Peyer's patch (tissue), 4 donors: ENCODE data around the gene GLT8D1. TPM values are rescaled to one million over a fixed set of nuclear protein-coding genes. Genes with fewer than 3 reads are reported as not detected.
A peak's percentile ranks its signal among the peaks of the same experiment; 100 is the strongest.
"Not testable (repeated sequence)": the region's sequence is repeated elsewhere in the genome, so short reads cannot be mapped to it uniquely, and the experiment has no call there.

Source experiments
- DNase-seq, 3 donors: peaks; one replicate each; pipeline ENCODE4 v3.0.0-alpha.2; 2017 to 2019
- H3K27ac ChIP-seq, 4 donors: fragments of 200-600 bp; sonication (generic); one replicate each; pipeline ENCODE4 v1.5.1; 2016 to 2019
- H3K27me3 ChIP-seq, 2 donors: fragments of 200-600 bp; sonication (generic); one replicate each; pipeline ENCODE4 v1.5.1; 2019
- H3K36me3 ChIP-seq, 3 donors: fragments of 200-600 bp; sonication (generic); one replicate each; pipeline ENCODE4 v1.5.1; 2016 to 2019
- H3K4me1 ChIP-seq, 4 donors: fragments of 200-600 bp; sonication (generic); one replicate each; pipeline ENCODE4 v1.5.1; 2016 to 2019
- H3K4me3 ChIP-seq, 4 donors: fragments of 200-600 bp; sonication (generic); 1 replicate in 3 of 4; 2 replicates in 1 of 4; pipeline ENCODE4 v1.5.1; 2016 to 2019; ENCODE audit warnings: mild to moderate bottlenecking in 1 of 4
- H3K9me3 ChIP-seq, 4 donors: fragments of 200-600 bp; sonication (generic); one replicate each; pipeline ENCODE4 v1.5.1; 2016 to 2019; ENCODE audit warnings: mild to moderate bottlenecking in 1 of 4
- POLR2A ChIP-seq, 2 donors: fragments of 450-650 bp; IDR thresholded peaks; one replicate each; pipeline ENCODE4 v1.5.1; 2017; ENCODE audit warnings: antibody characterized with exemption in 2 of 2, mild to moderate bottlenecking in 2 of 2, moderate library complexity in 2 of 2
- total RNA-seq, 4 donors: library from RNA; depleted of rRNA; stranded (reverse); fragments of >200 nt; gene quantifications; one replicate each; pipeline ENCODE4 v1.1.0, GENCODE V29; 2016
- TF ChIP-seq, protein P1 (sequence below), 6 experiments: fragments of 450-650 bp in 4 of 6; fragments of 200-600 bp in 2 of 6; sonication (generic) in 1 of 6; IDR thresholded peaks; one replicate each; pipeline ENCODE4 v1.5.1; 2017 to 2019; ENCODE audit warnings: antibody characterized with exemption in 6 of 6, mild to moderate bottlenecking in 3 of 6, moderate library complexity in 1 of 6

Gene GLT8D1
- total RNA-seq, 4 donors from 2014 or later: 25.6 to 31.2 (median 30.3) TPM

DNA sequence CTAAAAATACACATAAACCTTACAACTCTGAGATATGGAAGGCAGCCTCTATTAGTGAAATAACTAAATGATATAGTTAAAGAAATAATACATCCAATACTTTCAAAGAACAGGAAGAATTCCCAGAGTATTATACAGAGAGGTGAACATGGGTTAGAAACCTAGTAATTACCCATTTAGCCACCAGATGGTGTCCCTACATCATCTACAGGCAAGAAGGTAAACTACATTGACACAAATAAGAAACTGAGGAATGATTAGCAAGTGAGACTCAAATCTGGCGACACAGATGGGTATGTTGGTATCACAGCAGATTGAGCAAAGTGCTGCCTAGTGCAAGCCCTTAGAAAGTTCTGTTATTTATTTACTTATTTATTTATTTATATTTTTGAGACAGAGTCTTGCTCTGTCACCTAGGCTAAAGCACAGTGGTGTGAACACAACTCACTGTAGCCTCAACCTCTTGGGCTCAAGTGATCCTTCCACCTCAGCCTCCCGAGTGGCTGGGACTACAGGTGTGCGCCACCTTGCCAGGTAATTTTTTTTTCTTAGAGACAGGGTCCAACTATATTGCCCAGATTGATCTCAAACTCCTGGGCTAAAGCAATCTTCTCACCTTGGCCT lies 36.9 kb upstream of the GLT8D1 start:
- no peak overlapping the region for H3K27ac ChIP-seq
- peaks cover 0 to 76% (median 0%) of the 10 kb centered on the region in 3 donors for H3K36me3 ChIP-seq
- no peaks in the 10 kb centered on the region for H3K9me3 ChIP-seq
- no peaks in the 10 kb centered on the region for H3K4me1 ChIP-seq
- DNase-seq: no peak
- H3K4me3 ChIP-seq: no peak overlapping the region
- no peaks in the 10 kb centered on the region for H3K27me3 ChIP-seq
- TF ChIP-seq, protein P1, sequence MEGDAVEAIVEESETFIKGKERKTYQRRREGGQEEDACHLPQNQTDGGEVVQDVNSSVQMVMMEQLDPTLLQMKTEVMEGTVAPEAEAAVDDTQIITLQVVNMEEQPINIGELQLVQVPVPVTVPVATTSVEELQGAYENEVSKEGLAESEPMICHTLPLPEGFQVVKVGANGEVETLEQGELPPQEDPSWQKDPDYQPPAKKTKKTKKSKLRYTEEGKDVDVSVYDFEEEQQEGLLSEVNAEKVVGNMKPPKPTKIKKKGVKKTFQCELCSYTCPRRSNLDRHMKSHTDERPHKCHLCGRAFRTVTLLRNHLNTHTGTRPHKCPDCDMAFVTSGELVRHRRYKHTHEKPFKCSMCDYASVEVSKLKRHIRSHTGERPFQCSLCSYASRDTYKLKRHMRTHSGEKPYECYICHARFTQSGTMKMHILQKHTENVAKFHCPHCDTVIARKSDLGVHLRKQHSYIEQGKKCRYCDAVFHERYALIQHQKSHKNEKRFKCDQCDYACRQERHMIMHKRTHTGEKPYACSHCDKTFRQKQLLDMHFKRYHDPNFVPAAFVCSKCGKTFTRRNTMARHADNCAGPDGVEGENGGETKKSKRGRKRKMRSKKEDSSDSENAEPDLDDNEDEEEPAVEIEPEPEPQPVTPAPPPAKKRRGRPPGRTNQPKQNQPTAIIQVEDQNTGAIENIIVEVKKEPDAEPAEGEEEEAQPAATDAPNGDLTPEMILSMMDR (IDR thresholded peaks at IDR 0.05): peak in 5 of 6 experiments; percentile 21 to 76 (median 65)
- no peak for TF ChIP-seq POLR2A (IDR thresholded peaks at IDR 0.05)

DNA sequence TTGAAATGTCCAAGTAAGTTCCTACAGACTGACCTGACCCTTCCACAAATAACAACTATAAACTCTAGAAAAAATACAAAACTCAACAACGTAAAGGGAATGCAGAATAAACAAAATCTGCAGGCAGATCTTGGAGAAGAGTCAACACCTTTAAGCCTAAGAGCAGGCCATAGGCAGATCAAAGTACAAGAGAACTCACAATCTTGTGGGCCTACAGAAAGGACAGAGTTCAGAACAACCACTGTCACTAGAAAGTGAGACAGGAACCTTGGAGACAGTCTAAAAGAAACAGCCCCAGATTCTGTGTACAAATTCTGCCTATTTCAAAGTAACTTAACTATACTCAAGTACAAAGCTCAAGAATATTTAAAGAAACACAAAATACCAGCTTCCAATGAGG lies 34.1 kb upstream of the GLT8D1 start:
- H3K9me3 ChIP-seq: no peaks in the 10 kb centered on the region
- no peaks in the 10 kb centered on the region for H3K27me3 ChIP-seq
- H3K4me3 ChIP-seq: no peak overlapping the region
- no peaks in the 10 kb centered on the region for H3K4me1 ChIP-seq
- peaks cover 0 to 62% (median 0%) of the 10 kb centered on the region in 3 donors for H3K36me3 ChIP-seq
- peak overlapping the region in 1 of 4 donors; percentile 19 for H3K27ac ChIP-seq
- TF ChIP-seq, protein P1 (IDR thresholded peaks at IDR 0.05): no peak
- no peak for TF ChIP-seq POLR2A (IDR thresholded peaks at IDR 0.05)
- DNase-seq: no peak

DNA sequence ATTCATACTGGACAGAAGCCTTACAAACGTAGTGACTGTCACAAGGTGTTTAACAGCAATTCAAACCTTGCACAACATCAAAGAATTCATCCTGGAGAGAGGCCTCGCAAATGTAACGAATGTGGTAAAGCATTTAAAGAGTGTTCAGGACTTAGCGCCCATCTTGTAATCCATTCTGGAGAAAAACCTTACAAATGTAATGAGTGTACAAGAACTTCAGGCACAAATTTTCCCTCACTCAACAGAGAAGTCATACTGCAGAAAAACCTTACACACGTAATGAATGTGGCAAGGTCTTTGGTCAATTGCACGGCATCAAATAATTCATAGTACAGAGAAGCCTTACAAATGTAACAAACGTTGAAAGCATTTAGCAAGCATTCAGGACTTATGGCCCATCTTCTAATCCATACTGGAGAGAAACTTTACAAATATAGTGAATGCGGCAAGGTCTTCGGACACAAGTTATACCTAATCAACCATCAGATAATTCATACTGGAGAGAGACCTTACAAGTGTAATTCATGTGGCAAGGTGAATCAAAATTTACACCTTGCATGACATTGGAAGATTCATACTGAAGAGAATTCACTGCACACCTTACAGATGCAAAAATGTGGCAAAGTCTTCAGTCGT lies 27.8 kb upstream of the GLT8D1 start:
- Histone ChIP-seq H3K36me3 (peaks cover 0 to 55% (median 0%) of the 10 kb centered on the region in 3 donors), H3K27ac (no peak overlapping the region), H3K4me1 (no peaks in the 10 kb centered on the region), H3K4me3 (no peak overlapping the region), H3K9me3 (peaks cover 0 to 8% (median 0%) of the 10 kb centered on the region in 4 donors), H3K27me3 (no peaks in the 10 kb centered on the region)
- no peak for DNase-seq
- TF ChIP-seq, protein P1 (IDR thresholded peaks at IDR 0.05): no peak
- no peak for TF ChIP-seq POLR2A (IDR thresholded peaks at IDR 0.05)

DNA sequence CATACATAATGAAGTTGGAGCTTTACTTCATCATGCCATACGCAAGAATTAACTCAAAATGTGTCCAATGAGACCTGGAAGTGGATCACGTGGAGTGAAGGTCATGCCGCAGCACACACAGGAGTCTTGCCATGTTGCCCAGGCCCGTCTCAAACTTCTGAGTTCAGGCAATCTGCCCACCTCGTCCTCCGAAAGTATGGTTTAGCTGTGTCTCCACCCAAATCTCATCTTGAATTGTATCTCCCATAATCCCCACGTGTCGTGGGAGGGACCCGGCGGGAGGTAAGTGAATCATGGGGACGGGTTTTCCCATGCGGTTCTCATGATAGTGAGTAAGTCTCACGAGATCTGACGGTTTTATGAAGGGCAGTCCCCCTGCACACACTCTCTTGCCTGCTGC lies 26.0 kb upstream of the GLT8D1 start:
- H3K9me3 ChIP-seq: peaks cover 0 to 8% (median 0%) of the 10 kb centered on the region in 4 donors
- H3K4me3 ChIP-seq: no peak overlapping the region
- H3K4me1 ChIP-seq: no peaks in the 10 kb centered on the region
- TF ChIP-seq POLR2A (IDR thresholded peaks at IDR 0.05): no peak
- TF ChIP-seq, protein P1 (IDR thresholded peaks at IDR 0.05): no peak
- no peak overlapping the region for H3K27ac ChIP-seq
- no peak for DNase-seq
- no peaks in the 10 kb centered on the region for H3K27me3 ChIP-seq
- H3K36me3 ChIP-seq: peaks cover 0 to 48% (median 0%) of the 10 kb centered on the region in 3 donors

DNA sequence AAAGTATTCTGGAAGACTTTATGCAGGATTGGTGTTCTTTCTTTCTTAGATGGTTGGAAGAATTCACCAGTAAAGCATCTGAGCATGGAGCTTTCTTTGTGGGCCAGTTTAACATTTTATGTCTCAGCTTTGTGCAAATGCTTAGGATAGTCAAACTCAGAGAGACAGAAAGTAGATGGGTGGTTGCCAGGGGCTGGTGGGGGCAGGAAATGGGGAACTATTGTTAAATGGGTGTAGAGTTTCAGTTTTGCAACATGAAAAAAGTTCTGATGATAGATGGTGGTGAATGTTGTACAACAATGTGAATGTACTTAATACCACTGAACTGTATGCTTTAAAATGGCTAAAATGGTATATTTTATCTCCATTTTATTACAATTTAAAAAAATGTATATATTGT lies 25.1 kb upstream of the GLT8D1 start:
- no peak overlapping the region for H3K4me3 ChIP-seq
- TF ChIP-seq, protein P1 (IDR thresholded peaks at IDR 0.05): no peak
- no peak for TF ChIP-seq POLR2A (IDR thresholded peaks at IDR 0.05)

DNA sequence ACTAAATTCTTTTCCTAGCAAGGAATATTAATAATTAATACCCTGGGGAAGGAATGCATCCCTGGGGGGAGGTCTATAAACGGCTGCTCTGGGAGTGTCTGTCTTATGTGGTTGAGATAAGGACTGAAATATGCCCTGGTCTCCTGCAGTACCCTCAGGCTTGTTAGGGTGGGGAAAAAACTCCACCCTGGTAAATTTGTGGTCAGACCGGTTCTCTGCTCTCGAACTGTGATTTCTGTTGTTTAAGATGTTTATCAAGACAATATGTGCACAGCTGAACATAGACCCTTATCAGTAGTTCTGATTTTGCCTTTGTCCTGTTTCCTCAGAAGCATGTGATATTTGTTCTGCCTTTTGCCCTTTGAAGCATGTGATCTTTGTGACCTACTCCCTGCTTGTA lies 23.2 kb upstream of the GLT8D1 start:
- not testable (repeated sequence) for DNase-seq, H3K27me3 ChIP-seq, H3K27ac ChIP-seq, H3K9me3 ChIP-seq, H3K4me1 ChIP-seq, H3K4me3 ChIP-seq
- H3K36me3 ChIP-seq: peaks cover 0 to 36% (median 0%) of the 10 kb centered on the region in 3 donors

More for the DNA sequence above, 25.1 kb upstream of the GLT8D1 start:
- H3K27me3 ChIP-seq: no peaks in the 10 kb centered on the region
- no peak for DNase-seq
- H3K36me3 ChIP-seq: peaks cover 0 to 40% (median 0%) of the 10 kb centered on the region in 3 donors
- H3K9me3 ChIP-seq: peaks cover 0 to 8% (median 0%) of the 10 kb centered on the region in 4 donors
- H3K4me1 ChIP-seq: no peaks in the 10 kb centered on the region
- no peak overlapping the region for H3K27ac ChIP-seq
